Measurements from ENCODE around the gene IL17D.

DNA sequence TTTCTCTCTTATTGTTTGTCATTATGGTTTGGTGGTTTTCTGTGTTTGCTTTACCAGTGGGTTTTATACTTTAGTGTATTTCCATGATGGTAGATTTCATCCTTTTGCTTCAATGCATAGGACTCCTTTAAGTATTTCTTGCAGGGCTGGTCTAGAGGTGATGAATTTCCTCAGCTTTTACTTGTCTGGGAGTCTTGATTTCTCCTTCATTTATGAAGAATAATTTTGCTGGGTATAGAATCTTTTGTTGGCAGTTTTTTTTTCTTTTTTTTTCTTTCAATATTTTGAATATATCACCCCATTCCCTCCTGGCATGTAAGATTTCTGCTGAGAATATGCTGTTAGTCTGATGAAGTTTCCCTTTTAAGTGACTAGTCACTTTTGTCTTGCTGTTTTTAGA lies 50.5 kb downstream of the IL17D start:
- TF ChIP-seq, protein P1, sequence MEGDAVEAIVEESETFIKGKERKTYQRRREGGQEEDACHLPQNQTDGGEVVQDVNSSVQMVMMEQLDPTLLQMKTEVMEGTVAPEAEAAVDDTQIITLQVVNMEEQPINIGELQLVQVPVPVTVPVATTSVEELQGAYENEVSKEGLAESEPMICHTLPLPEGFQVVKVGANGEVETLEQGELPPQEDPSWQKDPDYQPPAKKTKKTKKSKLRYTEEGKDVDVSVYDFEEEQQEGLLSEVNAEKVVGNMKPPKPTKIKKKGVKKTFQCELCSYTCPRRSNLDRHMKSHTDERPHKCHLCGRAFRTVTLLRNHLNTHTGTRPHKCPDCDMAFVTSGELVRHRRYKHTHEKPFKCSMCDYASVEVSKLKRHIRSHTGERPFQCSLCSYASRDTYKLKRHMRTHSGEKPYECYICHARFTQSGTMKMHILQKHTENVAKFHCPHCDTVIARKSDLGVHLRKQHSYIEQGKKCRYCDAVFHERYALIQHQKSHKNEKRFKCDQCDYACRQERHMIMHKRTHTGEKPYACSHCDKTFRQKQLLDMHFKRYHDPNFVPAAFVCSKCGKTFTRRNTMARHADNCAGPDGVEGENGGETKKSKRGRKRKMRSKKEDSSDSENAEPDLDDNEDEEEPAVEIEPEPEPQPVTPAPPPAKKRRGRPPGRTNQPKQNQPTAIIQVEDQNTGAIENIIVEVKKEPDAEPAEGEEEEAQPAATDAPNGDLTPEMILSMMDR (IDR thresholded peaks at IDR 0.05): no peak
- no peak for TF ChIP-seq POLR2A (IDR thresholded peaks at IDR 0.05)

Data from adrenal gland (tissue), 5 donors.